ENCODE measurements around the gene TOGARAM2. TPM values are rescaled to one million over a fixed set of nuclear protein-coding genes. Genes with fewer than 3 reads are reported as not detected.

TOGARAM2 gene
- total and polyA plus RNA-seq, 2 experiments from 2014 or later, result 1.8 TPM

- no peaks in the 10 kb centered on the region for H3K36me3 ChIP-seq (ENCODE audit: insufficient read depth)
- H3K9me2 ChIP-seq (ENCODE audit: insufficient read depth), result no peaks in the 10 kb centered on the region
- Mint-ChIP-seq H3K27me3 (ENCODE audit: insufficient read depth, low read depth, poor library complexity) (peaks cover 7% of the 10 kb centered on the region), H3K27ac (no peak overlapping the region), H3K9me3 (no peaks in the 10 kb centered on the region), H3K4me3 (no peak overlapping the region), H3K4me1 (peaks cover 17% of the 10 kb centered on the region), H3K36me3 (ENCODE audit: low read depth) (no peaks in the 10 kb centered on the region)
- no peak for TF ChIP-seq ZNF114 (CRISPR knock-in tag; IDR thresholded peaks at IDR 0.05)
- TF ChIP-seq POLR2AphosphoS5 (IDR thresholded peaks at IDR 0.05; ENCODE audit: low read depth), result no peak
- no peak for TF ChIP-seq STAT1 (IDR thresholded peaks at IDR 0.05; ENCODE audit: unreplicated experiment)
- TF ChIP-seq ZNF331 (CRISPR knock-in tag; IDR thresholded peaks at IDR 0.05; ENCODE audit: low read depth), result no peak
- no peak for TF ChIP-seq REST (IDR thresholded peaks at IDR 0.05; ENCODE audit: unreplicated experiment)
- TF ChIP-seq ETS1 (IDR thresholded peaks at IDR 0.05), result no peak
- TF ChIP-seq NANOG (IDR thresholded peaks at IDR 0.05; ENCODE audit: borderline replicate concordance), result no peak
- no peak for TF ChIP-seq CTCF (conservative IDR thresholded peaks at IDR 0.05; ENCODE audit: low read depth in 2 of 2)
- no peak for TF ChIP-seq JUNB (IDR thresholded peaks at IDR 0.05; ENCODE audit: unreplicated experiment)
- no peak for TF ChIP-seq EZH2 (IDR thresholded peaks at IDR 0.05; ENCODE audit: low read depth, unreplicated experiment)
- no peak for TF ChIP-seq CREB1 (CRISPR knock-in tag; IDR thresholded peaks at IDR 0.05; ENCODE audit: low read depth)
- no peak for TF ChIP-seq ZNF462 (CRISPR knock-in tag; IDR thresholded peaks at IDR 0.05)
- no peak for TF ChIP-seq EZH2phosphoT487 (IDR thresholded peaks at IDR 0.05; ENCODE audit: unreplicated experiment)
- H3K4me1 ChIP-seq (ENCODE audit: insufficient read depth), result no peaks in the 10 kb centered on the region; the same call in 1 of the 2 replicates
- DNase-seq (ENCODE audit: low spot score) (no peak), ATAC-seq (no peak)
- H3F3A ChIP-seq (replicated peaks; ENCODE audit: low read depth), result no peaks in the 10 kb centered on the region
- H3K27me3 ChIP-seq (ENCODE audit: insufficient read depth), result no peaks in the 10 kb centered on the region
- no peaks in the 10 kb centered on the region for H4K20me1 ChIP-seq (replicated peaks; ENCODE audit: insufficient read depth)
- no peak overlapping the region for H3K27ac ChIP-seq (ENCODE audit: low read depth)
- no peak overlapping the region for H2AFZ ChIP-seq
- H3K4me2 ChIP-seq, result no peak overlapping the region
- no peak overlapping the region for H3K4me3 ChIP-seq
- no peaks in the 10 kb centered on the region for H3K79me2 ChIP-seq (replicated peaks; ENCODE audit: insufficient read depth)
Measured at GRCh38 chr2:29068513-29068912, 87.4 kb downstream of the TOGARAM2 start.

All from GM23338 (cell line).